ENCODE data around the gene ANO7. TPM values are rescaled to one million over a fixed set of nuclear protein-coding genes. Genes with fewer than 3 reads are reported as not detected.

ANO7 gene
- total and polyA plus RNA-seq, 4 donors = 0.89 to 3.1 (median 1.7) TPM

DNA sequence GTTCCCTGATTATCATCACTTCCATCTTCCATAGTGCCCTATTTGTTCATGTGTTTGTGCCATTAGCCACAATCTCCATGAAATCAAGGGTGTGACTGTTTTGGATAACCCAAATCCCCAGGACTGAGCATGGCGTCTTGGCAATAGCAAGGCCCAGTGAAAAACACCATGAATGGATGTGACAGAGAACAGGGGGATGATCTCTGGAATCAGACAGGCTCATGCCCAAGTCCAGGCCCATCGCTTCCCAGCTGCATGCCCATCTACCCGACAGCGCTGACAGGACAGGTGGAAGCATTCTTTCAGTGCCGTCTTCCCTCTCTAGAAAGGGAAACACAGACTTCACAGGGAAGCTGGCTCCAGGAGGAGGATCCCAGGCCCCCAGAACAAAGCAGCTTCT, 77.0 kb downstream of the ANO7 start:
- 86% methylated on average over 5 of the region's 5 CpGs for WGBS (ENCODE audit: insufficient coverage)
- DNase-seq (ENCODE audit: low read depth in 4 of 6, low spot score in 6 of 6) = no peak
- no peak overlapping the region for H3K27ac ChIP-seq (ENCODE audit: low read depth, low read length)
- H3K27me3 ChIP-seq (ENCODE audit: control insufficient read depth, insufficient read depth, low read length) = no peaks in the 10 kb centered on the region
- H3K4me3 ChIP-seq (ENCODE audit: low read depth, low read length) = no peak overlapping the region
- H3K9me3 ChIP-seq (ENCODE audit: control insufficient read depth, insufficient read depth, low read length) = no peaks in the 10 kb centered on the region
- H3K36me3 ChIP-seq (ENCODE audit: control insufficient read depth, insufficient read depth, low read length) = peaks cover 51% of the 10 kb centered on the region
- peaks cover 2% of the 10 kb centered on the region for H3K4me1 ChIP-seq (ENCODE audit: control insufficient read depth, insufficient read depth, low read length)

GRCh38 chr2:241267249-241268067, 79.0 kb downstream of the ANO7 start:
- Histone ChIP-seq H3K9me3 (ENCODE audit: control insufficient read depth, insufficient read depth, low read length) (no peaks in the 10 kb centered on the region), H3K27me3 (ENCODE audit: control insufficient read depth, insufficient read depth, low read length) (no peaks in the 10 kb centered on the region), H3K27ac (ENCODE audit: low read depth, low read length) (no peak overlapping the region), H3K4me1 (ENCODE audit: control insufficient read depth, insufficient read depth, low read length) (peaks cover 16% of the 10 kb centered on the region), H3K4me3 (ENCODE audit: low read depth, low read length) (no peak overlapping the region), H3K36me3 (ENCODE audit: control insufficient read depth, insufficient read depth, low read length) (peaks cover 39% of the 10 kb centered on the region)
- 81% methylated on average over 7 of the region's 12 CpGs for WGBS (ENCODE audit: insufficient coverage)
- no peak for DNase-seq (ENCODE audit: low read depth in 4 of 6, low spot score in 6 of 6)

DNA sequence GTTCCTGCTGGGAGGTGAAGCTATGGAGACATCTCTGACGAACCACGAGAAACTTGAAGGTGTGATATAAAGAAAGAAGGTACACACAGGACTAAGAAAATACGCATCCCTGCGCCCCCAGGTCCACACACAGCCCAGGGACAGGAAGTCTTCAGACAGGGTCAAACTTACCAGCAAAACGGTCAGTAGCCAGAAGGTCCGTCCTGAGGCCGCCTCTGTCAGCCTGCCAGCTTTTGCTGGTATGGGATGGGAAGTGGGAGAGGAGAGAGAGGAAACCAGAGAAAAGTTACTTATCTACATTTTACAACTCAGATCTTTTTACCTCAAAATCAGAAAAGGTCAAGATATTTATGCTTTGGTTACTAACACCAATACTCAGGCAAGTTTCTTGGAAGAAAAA, 79.8 kb downstream of the ANO7 start:
- Histone ChIP-seq H3K27me3 (ENCODE audit: control insufficient read depth, insufficient read depth, low read length) (no peaks in the 10 kb centered on the region), H3K4me3 (ENCODE audit: low read depth, low read length) (no peak overlapping the region), H3K27ac (ENCODE audit: low read depth, low read length) (no peak overlapping the region), H3K4me1 (ENCODE audit: control insufficient read depth, insufficient read depth, low read length) (peaks cover 20% of the 10 kb centered on the region), H3K36me3 (ENCODE audit: control insufficient read depth, insufficient read depth, low read length) (peaks cover 31% of the 10 kb centered on the region), H3K9me3 (ENCODE audit: control insufficient read depth, insufficient read depth, low read length) (no peaks in the 10 kb centered on the region)
- DNase-seq (ENCODE audit: low read depth in 4 of 6, low spot score in 6 of 6) = no peak
- WGBS (ENCODE audit: insufficient coverage) = 100% methylated on average over 1 of the region's 7 CpGs

DNA sequence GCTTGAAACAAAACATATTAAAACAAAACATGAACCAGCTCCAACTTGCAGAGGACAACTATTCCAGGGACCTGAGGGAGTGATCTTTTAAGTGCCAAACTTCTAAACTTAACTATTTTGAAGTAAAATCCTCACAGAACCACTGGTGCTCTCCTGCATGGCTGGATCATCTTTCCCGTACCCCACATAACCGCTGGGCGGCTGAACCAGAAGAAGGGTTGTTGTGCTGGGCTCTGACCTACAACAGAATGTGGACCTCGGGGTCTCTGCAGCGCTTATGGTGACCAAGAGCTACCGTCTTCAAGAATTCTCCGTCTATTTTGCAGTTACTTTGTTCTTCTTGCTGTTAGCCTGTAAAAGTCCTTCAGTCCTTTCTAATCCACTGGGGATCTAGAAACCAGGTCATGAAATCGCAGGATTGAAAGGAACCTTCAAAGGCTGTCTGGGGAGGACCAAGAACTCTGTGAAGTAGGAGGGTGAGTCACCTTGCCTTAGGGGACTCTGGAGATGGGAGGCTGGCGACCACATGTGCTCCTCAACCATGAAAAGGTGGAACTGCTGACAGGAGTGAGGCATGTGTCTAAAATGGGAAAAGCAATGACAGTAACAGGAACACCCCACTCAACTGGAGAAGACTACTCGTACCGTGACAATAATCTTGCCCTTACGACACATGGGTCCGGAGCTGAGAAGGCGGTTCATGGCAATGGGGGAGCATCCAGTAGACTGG, 80.4 kb downstream of the ANO7 start:
- H3K4me1 ChIP-seq (ENCODE audit: control insufficient read depth, insufficient read depth, low read length) = peaks cover 21% of the 10 kb centered on the region
- WGBS (ENCODE audit: insufficient coverage) = 98% methylated on average over 10 of the region's 14 CpGs
- no peaks in the 10 kb centered on the region for H3K27me3 ChIP-seq (ENCODE audit: control insufficient read depth, insufficient read depth, low read length)
- H3K9me3 ChIP-seq (ENCODE audit: control insufficient read depth, insufficient read depth, low read length) = no peaks in the 10 kb centered on the region
- DNase-seq (ENCODE audit: low read depth in 4 of 6, low spot score in 6 of 6) = no peak
- no peak overlapping the region for H3K27ac ChIP-seq (ENCODE audit: low read depth, low read length)
- H3K4me3 ChIP-seq (ENCODE audit: low read depth, low read length) = no peak overlapping the region
- peaks cover 29% of the 10 kb centered on the region for H3K36me3 ChIP-seq (ENCODE audit: control insufficient read depth, insufficient read depth, low read length)

- H3K4me1 ChIP-seq (ENCODE audit: control insufficient read depth, insufficient read depth, low read length) = peaks cover 21% of the 10 kb centered on the region
- WGBS (ENCODE audit: insufficient coverage) = 93% methylated on average over 14 of the region's 15 CpGs
Measured at GRCh38 chr2:241269707-241270520, 81.4 kb downstream of the ANO7 start.

DNA sequence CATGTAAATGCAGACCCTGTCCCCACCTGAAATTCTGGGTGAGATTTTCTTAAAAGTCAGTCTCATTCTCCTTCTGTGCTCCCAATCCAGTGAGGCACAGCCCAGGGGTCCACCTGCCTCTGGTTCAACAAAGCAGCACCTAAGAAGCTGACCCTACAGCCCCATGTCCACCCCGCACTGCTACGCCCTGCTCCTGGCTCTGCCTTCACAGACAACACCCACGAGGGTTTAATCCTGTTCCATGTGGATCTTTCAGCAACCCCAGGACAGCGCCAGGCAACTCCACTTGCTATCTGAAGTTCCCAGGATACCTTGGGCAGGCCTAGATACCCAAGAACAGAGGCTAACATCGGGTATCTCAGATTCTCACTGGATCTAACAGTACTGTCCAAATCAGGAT, 82.1 kb downstream of the ANO7 start:
- H3K27ac ChIP-seq (ENCODE audit: low read depth, low read length) = no peak overlapping the region
- H3K9me3 ChIP-seq (ENCODE audit: control insufficient read depth, insufficient read depth, low read length) = no peaks in the 10 kb centered on the region
- no peaks in the 10 kb centered on the region for H3K27me3 ChIP-seq (ENCODE audit: control insufficient read depth, insufficient read depth, low read length)
- no peak for DNase-seq (ENCODE audit: low read depth in 4 of 6, low spot score in 6 of 6)
- WGBS (ENCODE audit: insufficient coverage) = 81% methylated on average over 5 of the region's 5 CpGs
- peaks cover 15% of the 10 kb centered on the region for H3K36me3 ChIP-seq (ENCODE audit: control insufficient read depth, insufficient read depth, low read length)
- peaks cover 21% of the 10 kb centered on the region for H3K4me1 ChIP-seq (ENCODE audit: control insufficient read depth, insufficient read depth, low read length)
- H3K4me3 ChIP-seq (ENCODE audit: low read depth, low read length) = no peak overlapping the region

More at GRCh38 chr2:241269707-241270520, 81.4 kb downstream of the ANO7 start:
- no peak overlapping the region for H3K4me3 ChIP-seq (ENCODE audit: low read depth, low read length)
- no peaks in the 10 kb centered on the region for H3K9me3 ChIP-seq (ENCODE audit: control insufficient read depth, insufficient read depth, low read length)
- no peak overlapping the region for H3K27ac ChIP-seq (ENCODE audit: low read depth, low read length)
- DNase-seq (ENCODE audit: low read depth in 4 of 6, low spot score in 6 of 6) = no peak
- no peaks in the 10 kb centered on the region for H3K27me3 ChIP-seq (ENCODE audit: control insufficient read depth, insufficient read depth, low read length)
- H3K36me3 ChIP-seq (ENCODE audit: control insufficient read depth, insufficient read depth, low read length) = peaks cover 20% of the 10 kb centered on the region

DNA sequence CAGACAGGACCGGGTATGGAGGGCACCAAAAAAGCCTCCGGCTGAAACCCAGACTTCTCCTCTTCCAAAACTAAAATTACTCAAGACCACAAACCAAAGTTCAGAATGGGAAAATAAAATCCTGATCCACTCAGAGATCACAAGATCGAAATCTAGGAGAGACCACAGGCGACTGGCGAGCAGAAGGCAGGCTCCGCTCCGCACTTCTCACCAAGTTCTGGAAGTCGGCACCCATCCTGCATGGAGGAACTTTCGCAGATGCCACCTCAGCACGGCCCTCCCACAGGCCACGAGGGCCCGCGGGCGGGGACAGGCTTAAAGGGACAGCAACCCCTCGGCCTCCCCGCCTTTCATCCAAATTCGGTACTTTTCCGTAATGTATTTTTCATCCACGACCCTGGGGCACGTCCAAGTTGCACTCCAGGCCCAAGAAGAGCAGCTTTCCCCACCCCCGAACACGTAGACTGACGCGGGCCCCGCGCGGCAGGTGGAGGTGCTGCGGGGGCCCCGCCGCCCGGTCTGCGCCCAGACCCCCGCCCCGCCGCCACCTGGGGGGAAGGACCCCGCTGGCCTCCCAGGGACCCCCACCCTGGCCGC, 83.3 kb downstream of the ANO7 start:
- H3K27me3 ChIP-seq (ENCODE audit: control insufficient read depth, insufficient read depth, low read length) = no peaks in the 10 kb centered on the region
- 3% methylated on average over 35 of the region's 37 CpGs for WGBS (ENCODE audit: insufficient coverage)
- no peaks in the 10 kb centered on the region for H3K9me3 ChIP-seq (ENCODE audit: control insufficient read depth, insufficient read depth, low read length)
- peaks cover 21% of the 10 kb centered on the region for H3K4me1 ChIP-seq (ENCODE audit: control insufficient read depth, insufficient read depth, low read length)
- peak overlapping the region; percentile 57 for H3K27ac ChIP-seq (ENCODE audit: low read depth, low read length)
- H3K36me3 ChIP-seq (ENCODE audit: control insufficient read depth, insufficient read depth, low read length) = peaks cover 7% of the 10 kb centered on the region
- peak in 5 of 6 donors; percentile 3 to 76 (median 25) for DNase-seq (ENCODE audit: low read depth in 4 of 6, low spot score in 6 of 6)
- H3K4me3 ChIP-seq (ENCODE audit: low read depth, low read length) = peak overlapping the region; percentile 63

DNA sequence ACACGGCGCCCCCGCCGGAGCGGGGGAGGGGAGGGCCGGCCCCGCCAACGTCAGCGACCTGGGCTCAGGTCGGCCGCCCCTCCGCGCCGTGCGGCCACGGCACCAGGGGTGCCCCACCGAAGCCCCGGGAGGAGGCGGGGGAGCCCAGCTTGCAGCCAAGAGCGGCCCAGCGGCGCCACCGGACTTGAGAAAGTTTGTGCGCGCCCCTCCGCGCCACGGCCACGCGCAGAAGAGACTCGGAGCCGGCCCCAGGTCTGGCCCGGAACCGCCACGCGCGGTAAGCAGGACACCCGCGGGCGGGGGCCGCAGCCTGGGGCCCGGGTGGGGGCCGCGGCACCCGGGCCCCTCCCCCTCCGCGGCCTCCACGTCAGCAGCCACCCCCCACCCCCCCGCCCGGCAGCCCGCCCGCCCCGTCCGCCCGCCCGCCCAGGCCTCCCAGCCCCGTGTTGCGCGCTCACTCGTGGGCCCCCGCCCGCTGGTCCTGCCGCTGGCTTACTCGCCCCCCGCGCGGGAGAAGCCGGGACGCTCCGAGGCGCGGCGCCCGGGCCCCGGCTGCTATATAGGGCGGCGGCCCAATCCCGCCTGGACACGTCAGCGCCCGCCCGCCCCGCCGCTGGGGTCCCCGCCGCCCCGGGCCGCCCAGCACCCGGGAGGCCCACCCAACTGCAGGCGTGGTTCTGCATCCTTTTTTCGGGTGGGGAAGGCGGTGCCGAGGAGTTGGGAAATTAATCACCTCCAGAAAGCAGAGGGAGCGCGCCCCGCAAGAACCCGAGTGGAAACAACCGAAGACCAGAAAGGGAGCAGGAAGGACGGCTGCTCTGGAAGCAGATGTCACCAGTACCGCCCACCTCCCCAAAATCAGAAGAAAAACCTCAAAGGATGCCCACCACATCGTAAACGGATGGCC, 84.1 kb downstream of the ANO7 start:
- WGBS (ENCODE audit: insufficient coverage) = under 1% methylated on average over 77 of the region's 102 CpGs
- peak overlapping the region; percentile 36 for H3K27ac ChIP-seq (ENCODE audit: low read depth, low read length)
- peak in 4 of 6 donors; percentile 21 to 79 (median 51) for DNase-seq (ENCODE audit: low read depth in 4 of 6, low spot score in 6 of 6)

More for the DNA sequence above, 84.1 kb downstream of the ANO7 start:
- H3K4me3 ChIP-seq (ENCODE audit: low read depth, low read length) = peak overlapping the region; percentile 63
- H3K27me3 ChIP-seq (ENCODE audit: control insufficient read depth, insufficient read depth, low read length) = no peaks in the 10 kb centered on the region
- no peaks in the 10 kb centered on the region for H3K9me3 ChIP-seq (ENCODE audit: control insufficient read depth, insufficient read depth, low read length)
- H3K4me1 ChIP-seq (ENCODE audit: control insufficient read depth, insufficient read depth, low read length) = peaks cover 21% of the 10 kb centered on the region
- peaks cover 3% of the 10 kb centered on the region for H3K36me3 ChIP-seq (ENCODE audit: control insufficient read depth, insufficient read depth, low read length)
